NCI-H226 (cell line): ENCODE data around the gene ZMYND8.
"Not testable (repeated sequence)": the region's sequence is repeated elsewhere in the genome, so short reads cannot be mapped to it uniquely, and the experiment has no call there.

ENCODE experiments used
- DNase-seq: peaks from one replicate; pipeline ENCODE4 v3.0.0-alpha.2; 2015

Gene ZMYND8

GRCh38 chr20:47307569-47307968 lies 48.9 kb downstream of the ZMYND8 start:
- DNase-seq, result not testable (repeated sequence)

- no peak for DNase-seq
These were observed 49.6 kb downstream of the ZMYND8 start for GRCh38 chr20:47306755-47307370.

- DNase-seq, result no peak
These were observed 50.4 kb downstream of the ZMYND8 start for GRCh38 chr20:47306095-47306494.

- DNase-seq, result peak; percentile 64
These were observed 50.8 kb downstream of the ZMYND8 start for GRCh38 chr20:47305667-47306066.

- no peak for DNase-seq
These were observed 52.2 kb downstream of the ZMYND8 start for GRCh38 chr20:47304287-47304686.

GRCh38 chr20:47303736-47304135 lies 52.8 kb downstream of the ZMYND8 start:
- no peak for DNase-seq

- no peak for DNase-seq
These were observed 56.4 kb downstream of the ZMYND8 start for GRCh38 chr20:47300071-47300470.

GRCh38 chr20:47298624-47299023 lies 57.9 kb downstream of the ZMYND8 start:
- no peak for DNase-seq

- no peak for DNase-seq
These were observed 58.8 kb downstream of the ZMYND8 start for GRCh38 chr20:47297746-47298145.

- DNase-seq, result no peak
These were observed 59.5 kb downstream of the ZMYND8 start for GRCh38 chr20:47296950-47297349.

GRCh38 chr20:47295921-47296426 lies 60.5 kb downstream of the ZMYND8 start:
- DNase-seq, result peak; percentile 88

GRCh38 chr20:47295129-47295813 lies 61.2 kb downstream of the ZMYND8 start:
- no peak for DNase-seq

- no peak for DNase-seq
These were observed 62.9 kb downstream of the ZMYND8 start for GRCh38 chr20:47293631-47294030.

GRCh38 chr20:47292581-47292980 lies 63.9 kb downstream of the ZMYND8 start:
- no peak for DNase-seq

GRCh38 chr20:47290666-47291430 lies 65.7 kb downstream of the ZMYND8 start:
- no peak for DNase-seq

- DNase-seq, result no peak
These were observed 66.5 kb downstream of the ZMYND8 start for GRCh38 chr20:47290008-47290407.

GRCh38 chr20:47289096-47289495 lies 67.4 kb downstream of the ZMYND8 start:
- no peak for DNase-seq

- not testable (repeated sequence) for DNase-seq
These were observed 68.0 kb downstream of the ZMYND8 start for GRCh38 chr20:47288530-47288929.

GRCh38 chr20:47287609-47288144 lies 68.8 kb downstream of the ZMYND8 start:
- no peak for DNase-seq

GRCh38 chr20:47286681-47287080 lies 69.8 kb downstream of the ZMYND8 start:
- no peak for DNase-seq

- DNase-seq, result no peak
These were observed 71.3 kb downstream of the ZMYND8 start for GRCh38 chr20:47285189-47285588.

- DNase-seq, result no peak
These were observed 72.1 kb downstream of the ZMYND8 start for GRCh38 chr20:47284373-47284772.

- no peak for DNase-seq
These were observed 73.1 kb downstream of the ZMYND8 start for GRCh38 chr20:47283411-47283810.

- DNase-seq, result no peak
These were observed 73.6 kb downstream of the ZMYND8 start for GRCh38 chr20:47282864-47283263.
